HG02943 (cell line): ENCODE data around the gene MMP10.
"Not testable (repeated sequence)": the region's sequence is repeated elsewhere in the genome, so short reads cannot be mapped to it uniquely, and the experiment has no call there.

Source experiments
- ATAC-seq: cut with Tn5 transposase; IDR thresholded peaks from one replicate; pipeline ENCODE4 v1.9.1; 2021; ENCODE audit warnings: mild to moderate bottlenecking, low read depth, moderate library complexity; ENCODE audit not compliant: unreplicated experiment

MMP10 gene

GRCh38 chr11:102730944-102731343 is 49.5 kb downstream of the MMP10 start:
- ATAC-seq: not testable (repeated sequence)

- no peak for ATAC-seq
Observed at GRCh38 chr11:102729849-102730815, 50.3 kb downstream of the MMP10 start.

DNA sequence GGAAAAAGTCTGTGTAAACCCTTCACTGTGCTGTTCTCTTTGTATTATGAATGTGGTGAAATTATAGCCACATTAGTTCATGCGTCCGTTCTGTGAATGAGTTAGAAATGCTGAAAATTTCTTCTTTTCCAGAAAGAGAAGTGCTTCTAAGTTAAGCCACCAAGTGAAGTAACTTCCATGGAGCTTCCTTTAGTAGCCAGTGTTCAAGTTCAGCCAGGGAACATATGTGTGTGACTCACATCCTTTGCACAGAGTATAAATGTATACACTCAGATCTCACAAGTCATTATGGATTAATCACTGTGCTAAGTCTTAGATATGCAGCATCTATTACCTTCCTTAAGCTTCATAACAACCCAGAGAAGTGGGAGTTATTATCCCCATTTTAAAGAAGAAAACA is 52.5 kb downstream of the MMP10 start:
- no peak for ATAC-seq

GRCh38 chr11:102724904-102725500 is 55.4 kb downstream of the MMP10 start, which contains the start of gene MMP8:
TSS of gene MMP8 (minus strand) at chr11:102724954. CDS start at chr11:102724855, 99 bp downstream.
- ATAC-seq: no peak

DNA sequence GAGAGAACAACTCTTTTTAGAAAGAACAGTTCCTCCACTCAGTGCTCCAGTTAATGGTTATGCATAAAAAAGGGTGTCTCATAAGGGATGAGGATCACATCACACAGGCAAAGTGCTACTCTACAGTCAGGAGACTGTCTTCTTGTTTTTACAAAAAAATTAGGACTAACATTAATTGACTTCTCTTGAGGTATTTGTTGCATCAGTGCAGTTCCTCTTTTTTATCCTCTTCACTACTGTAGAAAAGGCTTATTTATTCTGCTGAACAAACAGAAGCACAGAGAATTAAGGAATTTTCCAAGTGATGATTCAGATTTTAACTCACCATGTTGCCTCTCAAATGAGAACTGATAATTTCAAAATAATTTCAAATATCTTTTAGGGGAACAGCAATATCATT is 57.6 kb downstream of the MMP10 start:
- no peak for ATAC-seq
